NCI-H187 (cell line): ENCODE data around the gene LASP1NB.
"Not testable (repeated sequence)": the region's sequence is repeated elsewhere in the genome, so short reads cannot be mapped to it uniquely, and the experiment has no call there.

Experiments used
- DNase-seq, 2 experiments: peaks; one replicate each; lab custom pipeline; 2025; lab: John Stamatoyannopoulos, UW

The LASP1NB gene

GRCh38 chr17:38967290-38967738 is 41.9 kb downstream of the LASP1NB start, which contains the start of gene FBXO47:
Gene FBXO47 (minus strand): TSS chr17:38967403. CDS start chr17:38963025, 4,378 bp downstream.
- DNase-seq: no peak

- peak; percentile 2 to 42 for DNase-seq
Measured at GRCh38 chr17:38969281-38969680, 43.9 kb downstream of the LASP1NB start.

- DNase-seq: no peak
Measured at GRCh38 chr17:38970128-38970527, 44.7 kb downstream of the LASP1NB start.

GRCh38 chr17:38970804-38971203 is 45.4 kb downstream of the LASP1NB start:
- DNase-seq: no peak

DNA sequence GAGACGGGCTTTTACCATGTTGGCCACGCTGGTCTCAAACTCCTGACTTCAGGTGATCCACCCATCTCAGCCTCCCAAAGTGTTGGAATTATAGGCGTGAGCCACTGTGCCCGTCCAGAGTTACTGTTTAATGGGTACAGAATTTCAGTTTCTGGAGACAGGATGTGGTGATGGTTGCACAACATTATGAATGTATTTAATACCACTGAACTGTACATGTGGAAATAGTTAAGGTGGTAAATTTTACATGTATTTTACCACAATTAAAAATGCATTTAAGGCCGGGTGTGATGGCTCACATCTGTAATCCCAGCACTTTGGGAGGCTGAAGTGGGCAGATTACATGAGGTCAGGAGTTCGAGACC is 50.8 kb downstream of the LASP1NB start:
- DNase-seq: not testable (repeated sequence)

GRCh38 chr17:38978180-38978579 is 52.8 kb downstream of the LASP1NB start:
- no peak for DNase-seq
